ENCODE results near the gene SRGAP2.
"Not testable (repeated sequence)": the region's sequence is repeated elsewhere in the genome, so short reads cannot be mapped to it uniquely, and the experiment has no call there.

SRGAP2 gene

GRCh38 chr1:206225386-206225785 lies 22.0 kb downstream of the SRGAP2 start:
- not testable (repeated sequence) for H3K4ac ChIP-seq (ENCODE audit: low read depth, low read length); H3K9ac ChIP-seq (ENCODE audit: low read length); DNase-seq; H3K23ac ChIP-seq (ENCODE audit: low read length); H2BK15ac ChIP-seq (replicated peaks; ENCODE audit: low read depth); H3K27me3 ChIP-seq (ENCODE audit: insufficient read depth, low read length, poor library complexity); H2BK120ac ChIP-seq (ENCODE audit: low read depth, low read length); H3K36me3 ChIP-seq (ENCODE audit: control insufficient read depth, insufficient read depth, low read length); H3K4me3 ChIP-seq (ENCODE audit: low read length); H3K18ac ChIP-seq (ENCODE audit: low read length); H4K8ac ChIP-seq (ENCODE audit: low read depth, low read length); H4K5ac ChIP-seq (ENCODE audit: low read length); H3K79me1 ChIP-seq (ENCODE audit: low read length); H3K27ac ChIP-seq (ENCODE audit: low read depth, low read length); H3K56ac ChIP-seq (ENCODE audit: low read length); H2AK5ac ChIP-seq (ENCODE audit: low read length); H3K4me2 ChIP-seq (ENCODE audit: low read length); H3K4me1 ChIP-seq (ENCODE audit: control insufficient read depth, low read depth, low read length); H2BK5ac ChIP-seq (ENCODE audit: low read length); H3K79me2 ChIP-seq (ENCODE audit: control insufficient read depth, insufficient read depth, low read length)
- WGBS (ENCODE audit: extremely low coverage, insufficient coverage, low lambda C conversion rate), result no CpG with 5 or more reads among the region's 4 CpGs

GRCh38 chr1:206226886-206227285 lies 23.5 kb downstream of the SRGAP2 start:
- H2BK120ac ChIP-seq (ENCODE audit: low read depth, low read length); H3K56ac ChIP-seq (ENCODE audit: low read length); H3K4me2 ChIP-seq (ENCODE audit: low read length); DNase-seq; H3K4me1 ChIP-seq (ENCODE audit: control insufficient read depth, low read depth, low read length); H3K4me3 ChIP-seq (ENCODE audit: low read length); H3K79me1 ChIP-seq (ENCODE audit: low read length); H3K23ac ChIP-seq (ENCODE audit: low read length); H3K27ac ChIP-seq (ENCODE audit: low read depth, low read length); H3K18ac ChIP-seq (ENCODE audit: low read length); H4K5ac ChIP-seq (ENCODE audit: low read length); H3K9ac ChIP-seq (ENCODE audit: low read length); H2AK5ac ChIP-seq (ENCODE audit: low read length); H3K36me3 ChIP-seq (ENCODE audit: control insufficient read depth, insufficient read depth, low read length); H4K8ac ChIP-seq (ENCODE audit: low read depth, low read length); H2BK15ac ChIP-seq (replicated peaks; ENCODE audit: low read depth); H2BK5ac ChIP-seq (ENCODE audit: low read length); H3K79me2 ChIP-seq (ENCODE audit: control insufficient read depth, insufficient read depth, low read length); H3K4ac ChIP-seq (ENCODE audit: low read depth, low read length); H3K27me3 ChIP-seq (ENCODE audit: insufficient read depth, low read length, poor library complexity): not testable (repeated sequence)
- WGBS (ENCODE audit: extremely low coverage, insufficient coverage, low lambda C conversion rate), result no CpG with 5 or more reads among the region's 5 CpGs

- not testable (repeated sequence) for H3K4me2 ChIP-seq (ENCODE audit: low read length); H4K8ac ChIP-seq (ENCODE audit: low read depth, low read length); H2BK120ac ChIP-seq (ENCODE audit: low read depth, low read length); H2BK15ac ChIP-seq (replicated peaks; ENCODE audit: low read depth); H3K56ac ChIP-seq (ENCODE audit: low read length); H2BK5ac ChIP-seq (ENCODE audit: low read length); H2AK5ac ChIP-seq (ENCODE audit: low read length); H3K4ac ChIP-seq (ENCODE audit: low read depth, low read length); H3K4me3 ChIP-seq (ENCODE audit: low read length); H3K79me2 ChIP-seq (ENCODE audit: control insufficient read depth, insufficient read depth, low read length); H3K9ac ChIP-seq (ENCODE audit: low read length); H3K23ac ChIP-seq (ENCODE audit: low read length); DNase-seq; H3K36me3 ChIP-seq (ENCODE audit: control insufficient read depth, insufficient read depth, low read length); H3K79me1 ChIP-seq (ENCODE audit: low read length); H4K5ac ChIP-seq (ENCODE audit: low read length); H3K27ac ChIP-seq (ENCODE audit: low read depth, low read length); H3K4me1 ChIP-seq (ENCODE audit: control insufficient read depth, low read depth, low read length); H3K18ac ChIP-seq (ENCODE audit: low read length); H3K27me3 ChIP-seq (ENCODE audit: insufficient read depth, low read length, poor library complexity)
- no CpG with 5 or more reads among the region's 2 CpGs for whole genome bisulfite sequencing (ENCODE audit: extremely low coverage, insufficient coverage, low lambda C conversion rate)
Observed at GRCh38 chr1:206229286-206229685, 25.9 kb downstream of the SRGAP2 start.

- H3K79me2 ChIP-seq (ENCODE audit: control insufficient read depth, insufficient read depth, low read length); H3K18ac ChIP-seq (ENCODE audit: low read length); H2BK15ac ChIP-seq (replicated peaks; ENCODE audit: low read depth); H3K4me2 ChIP-seq (ENCODE audit: low read length); H3K27me3 ChIP-seq (ENCODE audit: insufficient read depth, low read length, poor library complexity); H3K36me3 ChIP-seq (ENCODE audit: control insufficient read depth, insufficient read depth, low read length); H3K9ac ChIP-seq (ENCODE audit: low read length); DNase-seq; H3K23ac ChIP-seq (ENCODE audit: low read length); H2AK5ac ChIP-seq (ENCODE audit: low read length); H3K4me1 ChIP-seq (ENCODE audit: control insufficient read depth, low read depth, low read length); H4K5ac ChIP-seq (ENCODE audit: low read length); H2BK5ac ChIP-seq (ENCODE audit: low read length); H3K79me1 ChIP-seq (ENCODE audit: low read length); H4K8ac ChIP-seq (ENCODE audit: low read depth, low read length); H3K4ac ChIP-seq (ENCODE audit: low read depth, low read length); H3K27ac ChIP-seq (ENCODE audit: low read depth, low read length); H2BK120ac ChIP-seq (ENCODE audit: low read depth, low read length); H3K4me3 ChIP-seq (ENCODE audit: low read length); H3K56ac ChIP-seq (ENCODE audit: low read length): not testable (repeated sequence)
- no CpG with 5 or more reads among the region's 9 CpGs for WGBS (ENCODE audit: extremely low coverage, insufficient coverage, low lambda C conversion rate)
Observed at GRCh38 chr1:206231989-206232388, 28.6 kb downstream of the SRGAP2 start.

GRCh38 chr1:206232970-206233645 lies 29.8 kb downstream of the SRGAP2 start:
- not testable (repeated sequence) for H3K79me1 ChIP-seq (ENCODE audit: low read length); DNase-seq; H2BK5ac ChIP-seq (ENCODE audit: low read length); H2BK15ac ChIP-seq (replicated peaks; ENCODE audit: low read depth); H3K27me3 ChIP-seq (ENCODE audit: insufficient read depth, low read length, poor library complexity); H3K36me3 ChIP-seq (ENCODE audit: control insufficient read depth, insufficient read depth, low read length); H3K4ac ChIP-seq (ENCODE audit: low read depth, low read length); H3K18ac ChIP-seq (ENCODE audit: low read length); H3K23ac ChIP-seq (ENCODE audit: low read length); H4K8ac ChIP-seq (ENCODE audit: low read depth, low read length); H4K5ac ChIP-seq (ENCODE audit: low read length); H2AK5ac ChIP-seq (ENCODE audit: low read length); H3K4me2 ChIP-seq (ENCODE audit: low read length); H3K4me3 ChIP-seq (ENCODE audit: low read length); H3K79me2 ChIP-seq (ENCODE audit: control insufficient read depth, insufficient read depth, low read length); H3K9ac ChIP-seq (ENCODE audit: low read length); H3K27ac ChIP-seq (ENCODE audit: low read depth, low read length); H3K56ac ChIP-seq (ENCODE audit: low read length); H3K4me1 ChIP-seq (ENCODE audit: control insufficient read depth, low read depth, low read length); H2BK120ac ChIP-seq (ENCODE audit: low read depth, low read length)
- no CpG with 5 or more reads among the region's 5 CpGs for WGBS (ENCODE audit: extremely low coverage, insufficient coverage, low lambda C conversion rate)

Data from mesendoderm (in vitro differentiated cells).